ENCODE data around the gene RPL29. TPM values are rescaled to one million over a fixed set of nuclear protein-coding genes. Genes with fewer than 3 reads are reported as not detected.

RPL29 gene
- total RNA-seq, 1 donor from 2014 or later: 765 TPM

- Histone ChIP-seq H3K4me1 (peaks cover 30% of the 10 kb centered on the region), H3K27ac (peak overlapping the region; percentile 68), H3K27me3 (ENCODE audit: low read depth) (no peaks in the 10 kb centered on the region), H3K9me3 (no peaks in the 10 kb centered on the region), H3K36me3 (no peaks in the 10 kb centered on the region), H3K4me3 (peak overlapping the region; percentile 29)
- no peak for DNase-seq
- ATAC-seq: peak in 1 of 2 donors; percentile 19
- TF ChIP-seq, protein P1, sequence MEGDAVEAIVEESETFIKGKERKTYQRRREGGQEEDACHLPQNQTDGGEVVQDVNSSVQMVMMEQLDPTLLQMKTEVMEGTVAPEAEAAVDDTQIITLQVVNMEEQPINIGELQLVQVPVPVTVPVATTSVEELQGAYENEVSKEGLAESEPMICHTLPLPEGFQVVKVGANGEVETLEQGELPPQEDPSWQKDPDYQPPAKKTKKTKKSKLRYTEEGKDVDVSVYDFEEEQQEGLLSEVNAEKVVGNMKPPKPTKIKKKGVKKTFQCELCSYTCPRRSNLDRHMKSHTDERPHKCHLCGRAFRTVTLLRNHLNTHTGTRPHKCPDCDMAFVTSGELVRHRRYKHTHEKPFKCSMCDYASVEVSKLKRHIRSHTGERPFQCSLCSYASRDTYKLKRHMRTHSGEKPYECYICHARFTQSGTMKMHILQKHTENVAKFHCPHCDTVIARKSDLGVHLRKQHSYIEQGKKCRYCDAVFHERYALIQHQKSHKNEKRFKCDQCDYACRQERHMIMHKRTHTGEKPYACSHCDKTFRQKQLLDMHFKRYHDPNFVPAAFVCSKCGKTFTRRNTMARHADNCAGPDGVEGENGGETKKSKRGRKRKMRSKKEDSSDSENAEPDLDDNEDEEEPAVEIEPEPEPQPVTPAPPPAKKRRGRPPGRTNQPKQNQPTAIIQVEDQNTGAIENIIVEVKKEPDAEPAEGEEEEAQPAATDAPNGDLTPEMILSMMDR (IDR thresholded peaks at IDR 0.05): no peak
- intact Hi-C loops (cut with DNase I): no loop called here
Measured at GRCh38 chr3:52022323-52023100, 26.8 kb upstream of the RPL29 start.

DNA sequence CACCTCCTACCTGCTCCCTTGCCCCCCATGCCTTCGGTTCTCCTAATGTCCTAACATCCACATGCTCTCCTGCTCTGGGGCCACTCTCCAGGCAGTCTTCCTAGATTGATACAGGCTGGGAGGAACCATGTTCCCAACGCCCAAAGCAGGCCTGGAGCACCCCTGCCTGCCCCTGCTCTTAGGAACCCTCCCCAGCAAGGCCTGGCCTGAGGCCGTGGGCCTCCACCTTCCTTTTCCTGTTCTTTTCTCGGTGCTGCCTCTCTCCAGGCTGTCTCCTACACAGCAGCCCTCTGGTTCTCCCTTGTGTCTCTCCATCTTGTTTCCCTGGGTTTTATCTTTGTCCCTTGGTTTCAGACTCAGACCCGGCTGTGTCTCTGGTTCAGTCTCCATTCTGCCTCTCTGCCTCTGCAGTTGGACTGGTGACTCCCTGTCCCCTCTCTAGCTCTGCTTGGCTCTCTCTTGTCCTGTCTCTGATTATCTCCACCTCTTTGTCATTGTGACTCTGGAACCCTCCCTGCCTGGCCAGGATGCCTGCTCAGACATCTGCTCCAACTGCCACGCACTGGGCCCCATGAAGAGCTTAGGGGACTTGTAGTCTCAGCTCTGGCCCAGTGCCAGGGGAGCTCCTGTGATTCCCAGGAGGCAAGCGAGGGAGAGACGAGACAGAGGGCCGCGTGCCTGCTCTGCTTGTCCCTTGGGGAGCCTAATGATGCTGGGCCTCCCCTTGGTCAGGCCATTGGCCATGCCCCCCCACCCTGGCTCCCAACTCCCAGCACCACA, 26.0 kb upstream of the RPL29 start:
- Histone ChIP-seq H3K9me3 (no peaks in the 10 kb centered on the region), H3K27ac (peak overlapping the region; percentile 67), H3K4me3 (no peak overlapping the region), H3K27me3 (ENCODE audit: low read depth) (no peaks in the 10 kb centered on the region), H3K36me3 (no peaks in the 10 kb centered on the region), H3K4me1 (peaks cover 30% of the 10 kb centered on the region)
- no peak for DNase-seq
- no peak for ATAC-seq
- intact Hi-C loops (cut with DNase I): no loop called here
- TF ChIP-seq, protein P1 (IDR thresholded peaks at IDR 0.05): no peak

DNA sequence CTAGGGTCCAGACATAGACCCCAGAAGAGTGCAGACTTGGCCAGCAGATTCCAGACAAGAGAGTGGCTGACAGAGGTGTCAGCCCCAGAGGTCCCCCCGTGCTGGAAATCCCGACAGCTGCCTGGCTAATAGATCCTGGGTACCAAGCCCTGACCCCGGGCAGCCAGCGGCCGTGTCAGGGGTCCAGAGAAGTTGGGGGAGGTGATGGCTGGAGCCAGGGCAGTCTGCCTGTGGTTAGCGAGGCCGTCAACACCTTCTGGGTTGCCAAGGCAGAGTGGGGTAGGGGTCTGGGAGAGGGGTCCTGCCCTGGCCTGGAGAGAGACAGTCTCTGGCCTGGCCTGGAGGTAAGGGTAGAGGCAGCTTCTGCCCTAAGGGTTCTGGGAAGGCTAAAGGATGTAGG, 25.1 kb upstream of the RPL29 start:
- H3K9me3 ChIP-seq: no peaks in the 10 kb centered on the region
- H3K36me3 ChIP-seq: no peaks in the 10 kb centered on the region
- H3K27ac ChIP-seq: peak overlapping the region; percentile 67
- DNase-seq (no peak), ATAC-seq (no peak)
- intact Hi-C loops (cut with DNase I): no loop called here
- TF ChIP-seq, protein P1 (IDR thresholded peaks at IDR 0.05): no peak
- H3K4me3 ChIP-seq: no peak overlapping the region
- H3K4me1 ChIP-seq: peaks cover 30% of the 10 kb centered on the region
- no peaks in the 10 kb centered on the region for H3K27me3 ChIP-seq (ENCODE audit: low read depth)

DNA sequence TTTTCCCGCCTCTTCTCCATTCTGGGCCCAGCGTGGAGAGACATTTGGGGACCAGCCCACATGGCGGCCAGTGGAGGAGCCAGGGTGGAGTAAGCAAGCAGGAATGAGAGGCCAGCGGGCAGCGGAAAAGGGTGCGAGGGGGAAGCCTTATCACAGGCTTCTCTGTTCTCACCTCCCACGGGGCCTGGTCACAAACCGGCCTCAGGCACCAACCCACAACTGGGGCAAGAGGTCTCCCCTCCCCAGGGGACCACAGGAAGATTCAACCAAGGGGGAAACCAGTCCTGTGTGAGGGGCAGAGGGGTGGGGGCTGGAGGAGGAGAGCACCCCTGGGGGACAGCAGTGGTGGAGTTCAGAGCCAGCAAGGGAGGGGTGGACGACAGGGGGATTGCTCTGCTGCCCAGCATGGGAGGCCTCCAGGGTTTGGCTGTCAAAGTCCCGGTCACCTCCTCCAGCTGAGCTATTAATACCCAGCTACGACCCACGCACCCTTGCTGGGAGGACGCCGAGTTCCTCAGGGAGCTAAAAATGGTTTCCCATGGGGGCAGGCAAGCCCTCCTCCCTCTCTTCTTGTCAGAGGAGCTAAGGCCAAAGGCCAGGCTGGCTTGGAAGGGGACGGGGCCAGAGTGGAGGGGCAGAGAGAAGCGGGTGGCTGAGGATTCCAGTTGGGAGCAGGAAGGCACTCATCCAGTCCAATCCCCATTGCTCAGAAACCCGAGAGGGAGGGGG, 23.8 kb upstream of the RPL29 start:
- no peaks in the 10 kb centered on the region for H3K9me3 ChIP-seq
- no peak overlapping the region for H3K4me3 ChIP-seq
- TF ChIP-seq, protein P1 (IDR thresholded peaks at IDR 0.05): no peak
- DNase-seq (no peak), ATAC-seq (peak in 1 of 2 donors; percentile 7)
- peak overlapping the region; percentile 31 for H3K27ac ChIP-seq
- no peaks in the 10 kb centered on the region for H3K27me3 ChIP-seq (ENCODE audit: low read depth)
- peaks cover 30% of the 10 kb centered on the region for H3K4me1 ChIP-seq
- intact Hi-C loops (cut with DNase I): loop anchor here (10.0 kb wide), 1 partner anchor 105 kb away; no protein-coding TSS in a partner anchor
- H3K36me3 ChIP-seq: no peaks in the 10 kb centered on the region

DNA sequence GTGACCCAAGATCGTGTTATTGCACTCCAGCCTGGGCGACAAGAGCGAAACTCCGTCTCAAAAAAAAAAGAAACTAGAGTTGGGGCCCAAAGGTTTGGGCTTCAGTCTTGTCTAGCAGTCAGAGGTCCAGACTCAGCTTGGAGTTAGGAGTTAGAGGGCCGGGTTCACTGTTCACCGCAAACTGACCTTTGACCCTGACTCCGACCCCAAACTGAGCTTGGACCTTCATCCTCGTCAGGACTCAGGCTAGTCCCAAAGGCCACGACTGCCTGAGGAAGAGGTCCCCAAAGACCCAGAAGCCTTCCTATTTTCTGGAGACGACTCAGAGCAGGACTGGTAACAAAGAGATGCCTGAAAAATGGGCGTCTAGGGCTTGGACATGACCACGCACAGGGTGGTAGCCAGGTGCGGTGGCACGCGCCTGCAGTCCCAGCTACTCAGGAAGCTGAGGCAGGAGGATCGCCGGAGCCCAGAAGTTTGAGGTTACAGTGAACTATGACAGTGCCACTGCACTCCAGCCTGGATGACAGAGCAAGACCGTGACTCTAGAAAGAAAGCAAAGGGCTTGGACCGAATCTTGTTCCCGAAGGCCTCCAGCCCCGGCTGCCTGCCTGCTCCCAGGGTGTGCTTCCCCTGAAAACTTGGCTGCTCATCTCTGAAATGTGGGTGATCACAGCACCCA, 22.8 kb upstream of the RPL29 start:
- TF ChIP-seq, protein P1 (IDR thresholded peaks at IDR 0.05): no peak
- Histone ChIP-seq H3K9me3 (no peaks in the 10 kb centered on the region), H3K27ac (peak overlapping the region; percentile 31), H3K36me3 (no peaks in the 10 kb centered on the region), H3K27me3 (ENCODE audit: low read depth) (no peaks in the 10 kb centered on the region), H3K4me3 (no peak overlapping the region), H3K4me1 (peaks cover 21% of the 10 kb centered on the region)
- ATAC-seq (no peak), DNase-seq (no peak)
- intact Hi-C loops (cut with DNase I): loop anchor here (10.0 kb wide), 1 partner anchor 106 kb away; no protein-coding TSS in a partner anchor

Data from lower lobe of right lung (tissue), 2 donors.